Mesodermal cell (in vitro differentiated cells): ENCODE data around the gene SORCS2.

Experiments used
- H3K27ac ChIP-seq: 2 replicates; pipeline ENCODE4 v1.7.0; 2013; ENCODE audit warnings: mild to moderate bottlenecking, low read depth, low read length, moderate library complexity; ENCODE audit not compliant: severe bottlenecking
- H3K36me3 ChIP-seq: 2 replicates; pipeline ENCODE4 v1.7.1; 2013; ENCODE audit warnings: mild to moderate bottlenecking, low read length, moderate library complexity; ENCODE audit not compliant: control insufficient read depth, insufficient read depth
- H3K4me1 ChIP-seq: one replicate; pipeline ENCODE4 v1.7.1; 2013; ENCODE audit warnings: mild to moderate bottlenecking, low read length; ENCODE audit not compliant: insufficient read depth, control insufficient read depth, poor library complexity, severe bottlenecking
- H3K4me3 ChIP-seq: 2 replicates; pipeline ENCODE4 v1.7.0; 2013; ENCODE audit warnings: low read length, control low read depth, mild to moderate bottlenecking; ENCODE audit not compliant: insufficient read depth, poor library complexity, severe bottlenecking; ENCODE audit errors: extremely low read depth
- H3K9me3 ChIP-seq: 2 replicates; pipeline ENCODE4 v1.7.1; 2013; ENCODE audit warnings: mild to moderate bottlenecking, low read length, moderate library complexity; ENCODE audit not compliant: control insufficient read depth
- WGBS, 2 experiments: methylation state at CpG; one replicate each; pipeline ENCODE4 v1.1.5; 2013; ENCODE audit warnings: missing lambda C conversion rate in 2 of 2; ENCODE audit not compliant: insufficient coverage in 2 of 2; 5-methylcytosine and 5-hydroxymethylcytosine counted together

The SORCS2 gene

GRCh38 chr4:7186516-7187167 lies 5.7 kb upstream of the SORCS2 start:
- Histone ChIP-seq H3K36me3 (no peaks in the 10 kb centered on the region), H3K4me1 (no peaks in the 10 kb centered on the region)
- 76 to 79% methylated on average over 15 of the region's 15 CpGs for WGBS, 2 experiments

GRCh38 chr4:7187168-7187535 lies 5.2 kb upstream of the SORCS2 start:
- no peaks in the 10 kb centered on the region for H3K36me3 ChIP-seq
- H3K4me1 ChIP-seq = no peaks in the 10 kb centered on the region
- no peaks in the 10 kb centered on the region for H3K9me3 ChIP-seq
- H3K27ac ChIP-seq = no peak overlapping the region
- 47 to 67% methylated on average over 2 to 5 of the region's 7 CpGs for WGBS, 2 experiments
- no peak overlapping the region for H3K4me3 ChIP-seq

More at GRCh38 chr4:7186516-7187167, 5.7 kb upstream of the SORCS2 start:
- Histone ChIP-seq H3K9me3 (no peaks in the 10 kb centered on the region), H3K27ac (no peak overlapping the region), H3K4me3 (no peak overlapping the region)

GRCh38 chr4:7187691-7188090 lies 4.6 kb upstream of the SORCS2 start:
- no peak overlapping the region for H3K4me3 ChIP-seq
- H3K4me1 ChIP-seq = no peaks in the 10 kb centered on the region
- H3K9me3 ChIP-seq = no peaks in the 10 kb centered on the region
- 79 to 92% methylated on average over 7 of the region's 7 CpGs for WGBS, 2 experiments
- no peaks in the 10 kb centered on the region for H3K36me3 ChIP-seq
- no peak overlapping the region for H3K27ac ChIP-seq

DNA sequence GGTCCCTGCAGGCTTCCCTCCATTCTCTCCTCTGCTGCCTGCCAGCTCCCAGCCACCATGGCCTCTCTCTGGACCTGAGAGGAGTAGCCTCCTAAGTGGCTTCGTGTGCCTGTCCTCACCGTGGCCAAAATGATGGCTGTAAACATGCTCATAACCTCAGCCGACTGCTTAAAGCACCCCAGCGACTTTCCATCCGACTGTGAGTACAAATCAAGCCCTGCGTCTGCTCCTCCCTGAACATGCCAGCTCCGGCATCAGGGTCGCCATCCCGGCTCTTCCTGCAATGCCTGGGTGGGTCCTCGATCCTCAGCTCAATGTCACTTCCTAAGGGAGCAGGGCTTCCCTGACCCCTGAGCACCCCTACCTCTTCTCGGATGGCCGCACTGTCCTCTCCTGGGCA lies 3.3 kb upstream of the SORCS2 start:
- 83 to 89% methylated on average over 11 to 12 of the region's 12 CpGs for WGBS, 2 experiments
- H3K9me3 ChIP-seq = no peaks in the 10 kb centered on the region

GRCh38 chr4:7189475-7190277 lies 2.7 kb upstream of the SORCS2 start:
- H3K9me3 ChIP-seq = no peaks in the 10 kb centered on the region
- 60 to 77% methylated on average over 10 of the region's 11 CpGs for WGBS, 2 experiments
- no peak overlapping the region for H3K27ac ChIP-seq
- no peak overlapping the region for H3K4me3 ChIP-seq
- no peaks in the 10 kb centered on the region for H3K36me3 ChIP-seq
- H3K4me1 ChIP-seq = peaks cover 8% of the 10 kb centered on the region

More for the DNA sequence above, 3.3 kb upstream of the SORCS2 start:
- no peak overlapping the region for H3K4me3 ChIP-seq
- peaks cover 8% of the 10 kb centered on the region for H3K4me1 ChIP-seq
- H3K36me3 ChIP-seq = no peaks in the 10 kb centered on the region
- H3K27ac ChIP-seq = no peak overlapping the region

GRCh38 chr4:7190278-7190594 lies 2.1 kb upstream of the SORCS2 start:
- 87 to 94% methylated on average over 2 of the region's 2 CpGs for WGBS, 2 experiments
- Histone ChIP-seq H3K36me3 (no peaks in the 10 kb centered on the region), H3K4me3 (no peak overlapping the region), H3K9me3 (no peaks in the 10 kb centered on the region), H3K4me1 (peaks cover 8% of the 10 kb centered on the region), H3K27ac (no peak overlapping the region)

DNA sequence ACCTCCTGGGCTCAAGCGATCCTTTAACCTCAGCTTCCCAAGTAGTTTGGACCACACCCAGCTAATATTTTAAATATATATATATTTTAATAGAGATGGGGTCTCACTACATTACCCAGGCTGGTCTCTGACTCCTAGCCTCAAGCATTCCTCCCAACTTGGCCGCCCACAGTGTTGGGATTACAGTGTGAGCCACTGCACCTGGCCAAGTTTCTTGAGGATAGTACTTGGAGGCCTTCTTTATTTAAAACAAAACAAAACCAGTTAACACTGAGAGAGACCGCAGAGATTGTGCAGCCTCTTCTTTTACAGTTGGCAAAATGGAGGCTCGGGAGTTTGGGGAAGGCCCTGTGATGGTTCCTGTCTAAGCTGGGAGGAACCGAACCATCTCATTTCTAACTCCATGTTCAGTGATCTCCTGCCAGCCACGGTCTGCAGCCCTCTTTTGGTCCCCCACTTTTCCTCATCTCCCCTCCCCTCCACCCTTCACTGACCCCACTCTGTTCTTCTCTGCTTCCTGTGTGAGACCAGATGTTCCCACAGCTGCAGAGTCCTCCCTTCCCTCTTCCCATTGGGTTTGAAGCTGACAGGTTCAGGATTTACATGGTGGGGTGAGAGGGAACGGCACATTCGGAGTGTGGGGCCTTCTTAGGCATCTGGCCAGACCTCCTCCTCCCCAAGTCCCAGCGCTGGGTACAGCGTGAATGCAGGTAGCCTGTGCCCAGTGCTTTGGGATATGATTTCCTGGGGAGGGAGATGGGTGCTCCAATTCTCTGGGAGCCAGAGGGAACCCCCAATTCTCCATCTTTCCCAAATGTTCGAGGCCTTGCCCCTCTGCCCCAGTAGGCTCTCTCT lies 1.4 kb upstream of the SORCS2 start:
- 90% methylated on average over 6 to 7 of the region's 11 CpGs for WGBS, 2 experiments
- H3K36me3 ChIP-seq = no peaks in the 10 kb centered on the region
- H3K4me1 ChIP-seq = peaks cover 8% of the 10 kb centered on the region

DNA sequence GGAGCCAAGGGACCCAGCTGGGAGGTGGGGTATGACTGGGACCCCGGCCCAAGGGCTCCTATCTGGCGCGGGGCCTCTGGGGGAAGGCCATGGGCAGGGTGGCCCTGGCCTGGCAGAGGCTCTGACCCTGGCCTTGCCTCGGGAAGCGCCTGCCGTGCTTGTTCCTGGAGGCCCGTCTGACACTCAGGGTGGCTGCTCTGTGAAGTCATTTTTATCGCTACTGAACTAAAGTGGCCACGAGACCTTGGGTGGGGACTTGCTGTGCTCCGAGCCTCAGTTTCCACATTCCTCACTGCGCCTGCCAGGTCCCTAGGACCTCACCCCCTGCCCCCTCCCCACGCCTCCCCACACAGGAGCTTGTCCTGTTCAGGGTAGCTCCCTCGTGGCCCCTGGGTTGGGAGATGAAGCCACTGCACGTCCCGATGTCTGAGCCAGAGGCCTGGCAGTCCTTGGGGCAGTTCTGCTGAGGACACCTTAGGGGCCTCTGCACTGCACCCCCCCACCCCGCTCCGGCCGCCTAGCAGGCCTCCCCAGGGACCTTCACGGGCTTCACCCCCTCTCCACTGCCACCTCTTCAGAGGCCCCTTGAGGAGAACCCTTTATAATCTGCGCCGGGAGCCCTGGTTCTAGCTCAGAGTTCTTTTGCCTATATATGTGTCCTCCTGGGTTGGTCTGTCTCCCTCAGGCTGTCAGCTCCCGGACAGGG lies 639 bp upstream of the SORCS2 start:
- Histone ChIP-seq H3K4me1 (peaks cover 8% of the 10 kb centered on the region), H3K4me3 (peak overlapping the region; percentile 8), H3K36me3 (no peaks in the 10 kb centered on the region), H3K27ac (no peak overlapping the region), H3K9me3 (no peaks in the 10 kb centered on the region)
- WGBS, 2 experiments = 77 to 80% methylated on average over 15 to 20 of the region's 22 CpGs

More for the DNA sequence above, 1.4 kb upstream of the SORCS2 start:
- Histone ChIP-seq H3K4me3 (no peak overlapping the region), H3K9me3 (no peaks in the 10 kb centered on the region), H3K27ac (no peak overlapping the region)

- WGBS, 2 experiments = 4 to 6% methylated on average over 29 to 46 of the region's 62 CpGs
Observed at GRCh38 chr4:7193030-7193958, 956 bp downstream of the SORCS2 start.

More at GRCh38 chr4:7193030-7193958, 956 bp downstream of the SORCS2 start:
- Histone ChIP-seq H3K4me1 (peaks cover 16% of the 10 kb centered on the region), H3K9me3 (no peaks in the 10 kb centered on the region), H3K27ac (no peak overlapping the region), H3K4me3 (peak overlapping the region; percentile 37), H3K36me3 (no peaks in the 10 kb centered on the region)
